NCI-H748 (cell line): ENCODE results near the gene DNAJB1.
A peak's percentile ranks its signal among the peaks of the same experiment; 100 is the strongest.
"Not testable (repeated sequence)": the region's sequence is repeated elsewhere in the genome, so short reads cannot be mapped to it uniquely, and the experiment has no call there.

Source experiments
- DNase-seq: peaks from one replicate; lab custom pipeline; 2025; ENCODE audit not compliant: unreplicated experiment; lab: John Stamatoyannopoulos, UW

The DNAJB1 gene

DNA sequence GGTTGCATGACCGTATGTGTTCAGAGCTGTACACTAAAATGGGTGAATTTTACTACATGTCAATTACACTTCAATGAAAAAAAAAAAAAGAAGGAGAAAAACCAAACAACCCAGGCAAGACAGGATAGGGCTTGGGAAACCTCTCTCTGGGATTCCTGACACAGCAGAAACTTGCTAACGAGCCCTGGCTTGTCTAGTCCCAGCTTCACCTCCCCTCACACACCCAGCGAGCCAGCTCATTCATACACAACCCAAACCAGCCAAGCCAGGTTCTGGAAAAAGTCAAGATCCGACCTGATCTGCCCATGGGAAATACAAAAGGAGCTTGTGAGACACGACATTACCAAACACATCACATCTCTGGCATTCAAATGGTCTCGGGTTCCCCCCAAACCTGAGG lies 7.5 kb upstream of the DNAJB1 start:
- no peak for DNase-seq

DNA sequence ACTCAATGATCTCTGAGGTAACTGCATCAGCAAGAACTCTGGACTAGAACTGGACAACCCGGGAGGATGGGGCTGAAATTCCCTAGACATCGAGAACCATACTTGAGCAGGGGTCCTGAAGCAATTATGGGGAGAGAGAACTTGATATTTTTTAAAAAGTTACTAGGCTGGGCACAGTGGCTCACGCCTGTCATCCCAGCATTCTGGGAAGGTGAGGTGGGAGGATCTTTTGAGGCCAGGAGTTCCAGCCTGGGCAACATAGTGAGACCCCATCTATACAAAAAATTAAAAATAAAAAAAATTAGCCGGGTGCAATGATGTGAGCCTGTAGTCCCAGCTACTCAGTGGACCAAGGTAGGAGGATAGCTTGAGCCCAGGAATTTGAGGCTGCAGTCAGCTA lies 2.3 kb upstream of the DNAJB1 start:
- no peak for DNase-seq

DNA sequence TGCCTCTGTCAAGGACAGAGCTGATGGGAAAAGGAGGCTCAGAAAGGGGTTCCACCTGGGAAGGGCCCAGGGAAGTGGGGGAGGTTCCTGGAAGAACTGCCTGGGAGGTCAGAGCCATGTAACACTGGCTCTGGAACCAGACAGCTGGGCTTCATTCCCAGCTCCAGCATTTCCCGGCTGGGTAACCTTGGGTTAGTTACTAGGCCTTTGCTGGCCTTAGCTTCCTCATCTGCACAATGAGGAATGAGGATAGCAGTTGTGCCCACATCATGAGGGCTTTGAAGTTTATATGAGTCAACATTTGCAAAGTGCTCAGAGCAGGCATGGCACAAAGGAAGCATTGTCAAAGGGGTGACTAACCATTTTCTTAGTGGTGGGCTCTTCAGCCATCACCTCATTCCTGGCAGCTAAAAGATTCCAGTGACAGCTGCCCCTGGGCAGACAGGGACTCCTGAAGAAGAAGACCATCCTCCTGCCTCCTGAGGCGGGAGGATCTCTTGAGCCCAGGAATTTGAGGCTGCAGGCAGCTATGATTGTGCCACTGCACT lies 1.7 kb upstream of the DNAJB1 start:
- DNase-seq, result no peak

DNA sequence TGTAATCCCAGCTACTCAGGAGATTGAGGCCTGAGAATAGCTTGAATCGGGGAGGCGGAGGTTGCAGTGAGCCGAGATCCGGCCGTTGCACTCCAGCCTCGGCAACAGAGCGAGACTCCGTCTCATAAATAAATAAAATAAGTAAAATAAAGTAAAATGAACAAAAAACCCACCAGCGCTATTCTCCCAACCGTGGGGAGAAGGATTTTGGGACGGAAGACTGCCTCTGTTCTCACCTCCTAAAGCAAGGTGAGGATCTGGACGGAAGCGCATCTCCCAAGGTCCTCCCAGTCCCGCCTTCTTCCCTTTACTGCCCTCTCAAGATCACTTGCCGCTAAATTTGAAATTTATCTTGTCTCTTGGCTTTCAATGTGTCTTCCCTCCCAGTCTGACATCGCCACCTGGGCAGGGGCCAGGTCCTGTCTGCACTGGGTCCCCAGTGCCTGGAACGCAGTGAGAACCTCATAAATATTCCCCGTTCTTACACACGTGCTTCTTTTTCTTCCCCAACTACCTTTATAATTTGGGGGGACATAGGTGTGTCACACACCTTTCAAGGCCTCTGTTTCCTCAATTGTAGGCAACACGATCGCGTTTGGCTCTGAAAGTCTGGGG lies 1.2 kb upstream of the DNAJB1 start:
- DNase-seq, result no peak

DNA sequence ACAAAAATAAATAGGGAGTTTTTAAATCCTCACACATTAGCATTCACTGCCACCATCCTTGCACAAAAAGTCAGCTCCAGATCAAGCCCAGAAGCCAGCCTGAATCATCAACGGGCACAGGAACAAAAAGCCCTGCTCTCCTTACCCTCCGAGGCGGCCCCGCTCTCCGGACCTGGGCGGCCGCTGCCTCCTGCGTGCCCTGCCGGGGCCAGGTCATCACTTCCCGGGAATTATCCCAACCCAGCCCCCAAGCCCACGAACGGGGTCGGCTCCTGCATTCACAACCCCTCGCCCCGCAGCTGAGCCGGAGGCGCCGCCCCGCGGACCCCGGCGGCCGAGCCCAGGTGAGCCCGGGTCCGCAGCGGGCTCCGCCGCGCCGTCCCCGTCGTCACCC lies 754 bp downstream of the DNAJB1 start:
- DNase-seq, result peak; percentile 35

DNA sequence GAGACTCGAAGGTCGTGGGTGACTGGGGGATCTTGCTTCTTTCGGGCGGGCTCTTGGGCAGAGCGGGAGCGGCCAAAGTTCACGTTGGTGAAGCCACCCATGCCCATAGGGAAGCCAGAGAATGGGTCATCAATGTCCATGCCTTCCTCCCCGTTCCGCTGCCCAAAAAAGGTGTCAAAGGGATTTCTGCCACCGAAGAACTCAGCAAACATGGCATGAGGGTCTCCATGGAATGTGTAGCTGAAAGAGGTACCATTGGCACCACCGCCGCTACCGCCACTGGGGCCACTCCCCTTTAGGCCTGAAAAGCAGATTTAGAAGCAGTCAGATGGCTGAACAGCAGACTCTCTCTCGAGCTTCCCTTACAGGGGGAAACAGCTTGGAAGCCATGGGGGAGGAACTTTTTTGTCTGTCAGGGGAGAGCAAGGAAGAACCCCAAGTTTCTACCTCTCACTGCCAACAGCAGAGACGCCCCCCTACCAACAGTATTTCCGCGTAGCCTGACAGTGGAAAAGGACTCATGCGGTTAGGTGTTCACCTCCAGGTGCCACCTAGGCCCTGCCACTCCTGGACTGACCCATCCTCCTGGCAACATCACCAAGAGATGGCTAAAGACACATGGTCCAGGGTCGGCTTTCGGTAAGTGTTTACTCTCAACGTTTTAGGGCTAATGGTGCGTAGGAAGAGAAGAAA lies 1.3 kb downstream of the DNAJB1 start:
- no peak for DNase-seq

DNA sequence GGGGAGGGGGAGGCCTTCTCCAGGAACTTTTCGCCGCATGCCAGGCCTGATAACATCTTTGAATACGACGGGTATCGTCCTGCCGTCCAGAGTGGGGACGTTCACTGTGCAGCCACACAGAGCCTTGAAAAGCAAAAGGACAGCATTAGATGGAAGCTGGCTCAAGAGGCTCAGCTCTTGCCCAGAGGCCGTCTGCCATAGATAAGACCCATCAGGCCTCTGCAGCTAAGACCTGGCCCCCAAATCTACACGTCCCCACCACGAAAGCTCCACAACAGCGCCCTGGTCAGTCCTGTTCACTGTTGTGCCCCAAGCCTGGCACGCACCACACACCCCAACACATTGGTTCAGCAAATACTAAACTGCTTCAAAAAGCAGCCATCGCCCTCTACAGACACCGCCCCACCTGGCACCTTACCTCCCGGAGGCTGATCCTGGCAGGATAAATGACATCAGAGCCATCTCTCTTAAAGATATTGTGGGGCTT lies 2.1 kb downstream of the DNAJB1 start:
- DNase-seq, result no peak

DNA sequence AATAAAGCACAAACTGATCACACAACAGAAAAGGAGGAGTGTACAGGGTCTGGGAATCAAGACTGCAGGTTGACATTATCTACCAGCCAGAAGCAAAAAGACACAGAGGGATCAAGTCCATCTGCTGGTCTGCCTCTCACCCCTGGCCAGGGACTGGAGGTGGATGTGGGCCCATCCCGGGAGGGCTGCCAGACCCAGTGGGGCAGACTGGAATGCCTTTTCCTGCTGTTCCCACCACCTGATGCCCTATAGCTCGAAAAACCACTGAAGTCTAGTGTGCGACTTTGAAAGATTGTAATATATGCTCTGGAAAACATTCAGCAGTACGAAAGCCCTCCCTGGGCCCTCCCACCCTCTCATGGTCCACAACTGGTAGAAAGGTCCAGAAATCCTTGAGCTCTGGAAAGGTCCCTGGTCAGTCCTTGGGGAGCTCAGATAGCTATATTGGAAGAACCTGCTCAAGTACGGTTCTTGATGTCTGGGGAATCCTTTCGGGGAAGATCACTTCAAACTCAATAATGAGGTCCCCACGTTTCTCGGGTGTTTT lies 2.6 kb downstream of the DNAJB1 start:
- DNase-seq, result no peak

DNA sequence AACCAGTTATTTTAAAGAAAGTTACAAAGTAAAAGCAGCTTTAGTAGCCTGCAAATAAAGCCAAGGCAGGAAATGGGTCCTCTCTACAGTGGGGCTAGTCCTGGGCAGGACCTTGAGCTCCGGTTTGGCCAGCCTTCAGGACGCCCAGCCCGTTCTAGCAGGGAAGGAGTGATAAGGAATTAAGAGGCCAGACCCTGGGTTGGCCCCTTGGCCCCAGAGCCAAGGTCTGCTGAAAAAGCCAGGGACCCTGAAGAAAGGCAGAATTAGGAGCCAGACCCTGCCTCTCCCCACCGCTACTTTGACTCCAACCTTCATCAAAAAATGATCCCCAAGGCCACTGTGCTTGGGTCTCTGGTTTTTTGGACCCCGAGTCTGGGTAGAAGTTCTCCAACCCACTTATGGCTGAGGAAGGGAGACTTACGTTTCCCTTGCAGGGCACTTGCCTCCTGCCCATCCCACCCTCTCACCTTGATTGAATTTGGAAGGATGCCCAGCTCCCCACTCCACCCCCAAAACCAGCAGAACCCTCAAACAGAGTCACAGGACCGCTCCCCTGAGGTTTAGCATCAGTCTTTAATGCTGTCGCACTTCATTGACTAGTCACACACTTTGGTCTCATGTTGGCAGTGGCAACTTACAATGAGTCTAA lies 3.9 kb downstream of the DNAJB1 start:
- no peak for DNase-seq

DNA sequence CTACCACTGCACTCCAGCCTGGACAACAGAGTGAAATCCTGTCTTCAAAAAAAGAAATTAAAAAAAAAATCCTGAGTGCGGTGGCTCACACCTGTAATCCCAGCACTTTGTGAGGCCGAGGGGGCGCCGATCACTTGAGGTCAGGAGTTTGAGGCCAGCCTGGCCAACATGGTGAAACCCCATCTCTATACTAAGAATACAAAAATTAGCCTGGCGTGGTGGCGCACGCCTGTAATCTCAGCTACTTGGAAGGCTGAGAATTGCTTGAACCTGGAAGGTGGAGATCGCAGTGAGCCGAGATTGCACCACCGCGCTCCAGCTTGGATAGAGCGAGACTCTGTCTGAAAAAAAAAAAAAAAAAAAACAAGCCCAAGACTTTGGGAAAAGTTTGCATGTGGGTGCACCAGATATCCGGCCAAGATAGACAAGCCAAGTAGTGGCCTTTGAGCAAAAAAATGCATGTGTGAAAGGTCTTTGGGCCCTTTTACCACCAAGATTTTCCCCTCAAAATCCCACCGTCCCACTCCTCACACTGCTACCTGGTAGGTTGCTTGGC lies 5.7 kb downstream of the DNAJB1 start:
- no peak for DNase-seq

DNA sequence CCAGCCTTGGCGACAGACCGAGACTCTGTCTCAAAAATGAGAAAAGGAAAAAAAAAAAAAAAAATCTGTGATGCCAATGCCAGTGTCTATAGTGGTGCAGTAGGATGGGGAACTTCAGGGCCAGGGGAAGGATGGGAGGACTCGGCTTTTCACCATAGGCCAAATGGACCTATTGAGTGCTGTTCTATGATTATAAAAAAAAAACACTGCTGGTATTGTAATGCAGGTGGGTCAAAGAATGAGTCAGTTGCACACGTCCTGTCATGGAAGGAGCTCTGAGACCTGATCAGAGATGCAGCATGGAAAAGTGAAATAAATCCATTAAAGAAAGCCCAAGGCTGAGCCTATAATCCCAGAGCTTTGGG lies 7.0 kb downstream of the DNAJB1 start:
- no peak for DNase-seq

DNA sequence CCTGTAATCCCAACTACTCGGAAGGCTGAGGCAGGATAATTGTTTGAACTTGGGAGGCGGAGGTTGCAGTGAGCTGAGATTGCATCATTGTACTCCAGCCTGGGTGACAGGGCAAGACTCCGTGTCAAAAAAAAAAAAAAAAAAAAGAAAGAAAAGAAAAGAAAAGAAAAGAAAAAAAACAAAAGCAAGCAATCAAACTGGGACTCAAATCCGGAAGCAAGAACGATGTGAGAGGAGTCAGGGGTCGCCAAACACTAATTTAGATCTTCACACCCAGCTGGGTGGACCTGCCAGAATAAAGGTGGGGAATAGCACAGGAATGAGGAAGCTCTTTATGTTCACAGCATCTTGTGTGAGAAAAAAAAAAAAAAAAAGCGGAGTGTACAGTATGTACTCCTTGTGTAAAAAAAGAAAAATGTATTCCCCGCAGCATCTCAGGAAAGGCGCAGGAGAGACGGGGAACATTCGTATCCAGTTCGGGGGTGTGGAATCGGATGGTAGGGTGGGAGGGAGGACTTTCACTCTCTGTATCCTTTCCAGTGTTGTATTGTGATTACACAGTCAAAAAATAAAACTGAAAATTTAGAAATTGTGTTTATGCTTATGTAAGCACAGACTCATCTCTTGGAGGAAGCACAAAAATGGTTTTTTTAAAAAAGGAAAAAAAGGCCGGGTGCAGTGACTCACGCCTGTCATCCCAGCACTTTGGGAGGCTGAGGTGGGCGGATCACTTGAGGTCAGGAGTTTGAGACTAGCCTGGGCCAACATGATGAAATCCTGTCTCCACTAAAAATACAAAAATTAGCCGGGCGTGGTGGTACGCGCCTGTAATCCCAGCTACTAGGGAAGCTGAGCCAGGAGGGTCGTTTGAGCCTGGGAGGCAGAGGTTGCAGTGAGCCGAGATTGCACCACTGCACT lies 7.6 kb downstream of the DNAJB1 start:
- DNase-seq, result no peak

DNA sequence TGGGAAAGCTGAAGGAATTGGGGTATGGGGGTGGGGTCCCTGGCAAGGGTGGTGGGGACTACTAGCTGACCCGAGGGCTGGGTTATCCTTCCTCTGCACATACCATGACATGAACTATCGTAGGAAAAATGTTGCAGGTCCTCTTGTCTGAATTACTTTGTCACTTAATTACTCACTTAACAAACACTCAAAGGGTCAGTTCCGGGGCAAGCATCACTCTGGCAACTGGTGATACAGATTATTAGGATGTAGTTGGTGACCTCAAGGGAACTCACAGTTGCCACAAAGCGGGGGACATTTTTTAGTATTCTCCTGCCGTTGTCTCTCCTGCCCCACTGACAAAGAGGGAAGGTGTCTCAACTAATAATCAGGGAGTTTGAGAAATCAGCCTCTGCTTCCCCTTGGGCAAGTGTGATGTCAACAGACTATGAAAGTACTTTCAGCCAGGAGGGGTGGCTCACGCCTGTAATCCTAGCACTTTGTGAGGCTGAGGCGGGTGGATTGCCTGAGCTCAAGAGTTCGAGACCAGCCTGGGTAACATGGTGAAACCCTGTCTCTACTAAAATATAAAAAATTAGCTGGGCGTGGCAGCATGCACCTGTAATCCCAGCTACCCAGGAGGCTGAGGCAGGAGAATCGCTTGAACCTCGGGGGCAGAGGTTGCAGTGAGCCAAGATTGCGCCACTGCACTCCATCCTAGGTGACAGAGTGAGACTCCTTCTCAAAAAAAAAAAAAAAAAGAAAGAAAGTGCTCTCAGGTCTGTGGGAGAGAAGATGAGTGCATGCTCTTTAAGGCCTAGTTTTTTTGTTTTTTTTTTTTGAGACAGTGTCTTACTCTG lies 10.3 kb downstream of the DNAJB1 start:
- DNase-seq, result no peak

DNA sequence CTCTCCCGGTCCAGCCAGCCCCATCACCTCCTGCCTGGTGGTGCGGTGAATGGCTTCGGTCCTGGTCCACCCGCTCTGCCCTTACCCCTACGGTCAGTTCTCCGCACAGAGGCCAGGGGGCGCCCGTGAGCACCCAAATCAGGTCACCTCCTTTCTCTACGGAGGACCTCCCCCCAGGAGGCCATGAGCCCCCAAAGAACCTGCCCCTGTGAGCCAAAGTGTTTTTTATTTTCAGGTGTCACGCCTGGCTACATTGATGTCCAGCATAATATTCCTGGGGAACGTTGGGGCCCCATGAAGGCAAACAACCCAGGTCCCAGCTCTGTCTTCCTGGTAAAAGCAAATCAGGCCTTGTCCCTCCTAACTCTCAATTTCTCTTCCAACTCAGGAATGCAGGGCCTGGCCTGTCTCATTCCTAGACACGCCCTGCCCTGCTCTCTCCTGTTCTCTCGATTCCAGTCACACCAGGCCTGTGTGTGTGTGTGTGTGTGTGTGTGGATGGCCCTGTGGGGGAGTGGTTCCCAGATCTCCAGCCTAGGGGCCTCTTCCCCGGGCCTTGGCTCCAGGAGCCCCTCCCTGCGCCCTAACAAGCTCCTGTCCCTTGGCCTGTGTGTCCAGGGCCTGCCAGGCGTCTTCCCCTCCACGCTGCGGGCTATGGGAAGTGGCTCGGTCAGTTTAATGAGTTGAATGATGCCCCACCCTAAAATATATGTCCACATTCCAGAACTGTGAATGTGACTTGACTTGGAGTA lies 12.5 kb downstream of the DNAJB1 start:
- peak; percentile 17 for DNase-seq

DNA sequence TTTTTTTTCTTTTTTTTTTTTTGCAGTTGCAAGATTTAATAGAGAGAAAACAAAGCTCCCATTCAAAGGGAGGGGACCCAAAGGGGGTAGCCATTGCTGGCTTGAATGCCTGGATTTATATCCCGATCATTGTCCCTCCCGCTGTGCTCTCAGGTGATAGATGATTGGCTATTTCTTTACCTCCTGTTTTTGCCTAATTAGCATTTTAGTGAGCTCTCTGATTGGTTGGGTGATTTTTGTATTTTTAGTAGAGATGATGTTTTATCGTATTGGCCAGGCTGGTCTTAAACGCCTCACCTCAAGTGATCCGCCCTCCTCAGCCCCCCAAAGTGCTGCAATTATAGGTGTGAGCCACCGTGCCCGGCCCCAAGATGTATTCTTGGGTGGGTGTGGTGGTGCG lies 13.6 kb downstream of the DNAJB1 start:
- DNase-seq, result not testable (repeated sequence)

DNA sequence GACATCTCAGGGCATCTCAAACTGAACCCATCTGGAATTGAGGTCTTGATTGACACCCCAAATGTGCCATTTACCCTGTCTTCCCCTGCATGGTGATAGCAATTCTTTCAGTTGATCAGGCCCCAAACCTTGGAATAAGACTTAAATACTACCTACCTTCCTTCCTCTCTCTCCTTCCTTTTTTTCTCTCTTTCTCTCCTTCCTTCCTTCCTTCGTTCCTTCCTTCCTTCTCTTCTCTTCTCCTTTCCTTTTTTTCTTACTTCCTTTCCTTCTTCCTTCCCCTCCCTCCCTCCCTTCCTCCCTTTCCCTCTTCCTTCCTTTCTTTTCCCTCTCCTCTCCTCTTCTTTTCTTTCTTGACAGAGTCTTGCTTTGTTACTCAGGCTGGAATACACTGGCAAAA lies 14.9 kb downstream of the DNAJB1 start:
- DNase-seq, result no peak

DNA sequence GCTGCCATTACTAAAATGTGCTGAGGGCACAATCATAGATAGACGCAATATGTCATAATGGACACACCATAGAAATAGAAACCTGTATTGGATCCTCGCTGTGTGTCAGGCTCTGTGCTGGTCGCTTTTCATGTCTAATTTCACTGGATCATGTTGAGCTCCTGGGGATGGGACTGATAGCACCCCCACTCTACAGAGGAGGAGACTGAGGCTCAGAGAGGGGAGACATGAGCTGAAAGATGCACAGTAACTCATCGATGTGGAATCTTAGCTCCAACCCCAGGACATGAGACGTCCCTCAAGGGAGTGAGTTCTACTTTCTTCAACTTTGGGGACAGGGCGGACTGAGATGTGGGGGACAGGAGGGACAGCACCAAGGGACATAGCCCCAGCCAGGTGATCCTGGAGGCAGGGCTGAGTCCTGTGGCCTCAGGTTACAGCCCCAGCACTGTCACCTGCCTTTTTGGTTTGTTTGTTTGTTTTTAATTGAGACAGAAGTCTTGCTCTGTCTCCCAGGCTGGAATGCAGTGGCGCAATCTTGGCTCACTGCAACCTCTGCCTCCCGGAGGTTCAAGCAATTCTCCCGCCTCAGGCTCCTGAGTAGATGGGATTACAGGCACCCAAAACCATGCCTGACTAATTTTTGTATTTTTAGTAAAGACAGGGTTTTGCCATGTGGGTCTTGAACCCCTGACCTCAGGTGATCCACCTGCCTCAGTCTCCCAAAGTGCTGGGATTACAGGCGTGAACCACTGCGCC lies 15.7 kb downstream of the DNAJB1 start:
- peak; percentile 17 for DNase-seq

DNA sequence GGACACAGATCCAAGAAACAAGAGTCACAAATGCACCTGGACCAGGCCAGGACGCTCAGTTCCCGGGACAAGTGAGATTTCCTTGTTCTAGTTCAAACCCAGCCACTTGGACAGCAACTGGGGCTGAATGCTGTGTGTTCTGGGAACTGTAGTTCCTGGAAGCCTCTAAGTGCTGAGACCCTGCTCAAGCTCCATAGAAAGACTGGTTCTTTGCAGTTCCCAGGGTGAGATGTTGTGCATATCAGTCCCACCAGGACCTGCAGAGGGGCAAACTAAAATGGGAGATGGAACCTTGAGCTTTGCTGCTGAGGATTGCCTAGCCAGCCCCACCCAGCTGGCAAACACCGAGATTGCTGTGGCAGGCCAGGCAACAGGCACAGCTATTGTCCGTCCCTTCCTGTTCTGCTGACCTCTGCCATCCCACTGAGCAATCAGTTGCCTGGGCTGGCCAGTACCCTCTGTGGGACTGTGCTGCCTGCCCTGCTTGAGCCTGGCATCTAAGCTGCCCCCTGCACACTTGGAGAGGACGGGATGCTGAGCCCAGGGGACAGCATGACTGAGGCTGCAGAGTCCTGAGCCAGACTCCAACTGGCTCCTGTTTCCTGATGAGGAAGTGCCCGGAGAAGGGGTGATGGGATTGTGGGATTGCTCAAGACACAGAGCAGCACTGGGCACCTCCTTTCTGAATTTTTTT lies 20.8 kb downstream of the DNAJB1 start:
- DNase-seq, result no peak
